GM21529 (cell line): ENCODE results near the gene CEACAM1.
A peak's percentile ranks its signal among the peaks of the same experiment; 100 is the strongest.
"Not testable (repeated sequence)": the region's sequence is repeated elsewhere in the genome, so short reads cannot be mapped to it uniquely, and the experiment has no call there.

Experiments
- ATAC-seq: cut with Tn5 transposase; IDR thresholded peaks from one replicate; pipeline ENCODE4 v1.9.1; 2021; ENCODE audit not compliant: unreplicated experiment

CEACAM1 gene

DNA sequence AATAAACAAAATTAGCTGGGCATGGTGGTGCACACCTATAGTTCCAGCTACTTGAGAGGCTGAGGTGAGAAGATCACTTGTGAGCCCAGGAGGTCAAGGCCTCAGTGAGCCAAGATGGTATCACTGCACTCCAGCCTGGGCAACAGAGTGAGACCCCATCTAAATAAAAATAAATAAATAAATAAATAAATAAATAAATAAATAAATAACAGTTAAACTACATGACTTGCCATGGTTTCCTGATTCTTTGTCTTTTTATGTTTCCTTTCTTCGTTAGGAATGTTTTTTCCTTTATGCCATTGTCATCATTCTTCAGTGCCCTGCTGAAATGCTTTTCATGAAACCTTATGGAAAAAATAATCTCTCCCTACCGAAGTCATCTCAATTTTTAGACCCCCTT is 50.3 kb downstream of the CEACAM1 start:
- no peak for ATAC-seq

GRCh38 chr19:42477117-42477516 is 51.2 kb downstream of the CEACAM1 start:
- no peak for ATAC-seq

GRCh38 chr19:42475366-42475765 is 52.9 kb downstream of the CEACAM1 start:
- ATAC-seq = no peak

GRCh38 chr19:42474743-42475142 is 53.5 kb downstream of the CEACAM1 start:
- ATAC-seq = no peak

- ATAC-seq = no peak
Observed at GRCh38 chr19:42473686-42474085, 54.6 kb downstream of the CEACAM1 start.

DNA sequence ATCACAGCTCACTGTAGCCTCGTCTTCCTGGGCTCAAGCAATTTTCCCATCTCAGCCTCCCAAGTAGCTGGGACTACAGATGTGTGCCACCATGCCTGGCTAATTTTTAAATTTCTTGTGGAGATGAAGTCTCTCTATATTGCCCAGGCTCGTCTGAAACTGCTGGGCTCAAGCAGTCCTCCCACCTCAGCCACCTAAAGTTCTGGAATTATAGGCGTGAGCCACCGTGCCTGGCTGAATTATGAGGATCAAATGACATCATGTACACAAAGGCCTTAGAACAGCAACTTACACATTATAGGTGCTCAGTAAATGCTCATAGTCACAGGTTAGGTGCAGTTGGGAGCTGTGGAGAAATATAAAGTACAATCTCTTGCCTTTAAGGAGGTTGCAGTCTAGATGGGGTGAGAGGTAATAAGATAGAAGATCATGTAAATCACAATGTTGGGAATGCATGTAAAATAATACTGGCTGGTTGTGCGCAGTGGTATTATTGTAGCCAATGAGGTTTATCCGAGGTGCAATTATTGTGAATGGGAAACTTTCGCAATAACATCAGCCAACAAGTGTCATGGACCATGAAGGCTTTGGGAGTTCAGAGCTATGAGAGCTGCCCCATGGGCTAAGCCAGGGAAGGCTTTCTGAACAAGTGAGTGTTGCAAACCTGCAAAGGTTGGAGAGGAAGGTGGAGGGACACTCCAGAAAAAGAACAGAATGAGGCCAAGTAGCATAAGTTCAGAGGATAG is 55.7 kb downstream of the CEACAM1 start:
- no peak for ATAC-seq

DNA sequence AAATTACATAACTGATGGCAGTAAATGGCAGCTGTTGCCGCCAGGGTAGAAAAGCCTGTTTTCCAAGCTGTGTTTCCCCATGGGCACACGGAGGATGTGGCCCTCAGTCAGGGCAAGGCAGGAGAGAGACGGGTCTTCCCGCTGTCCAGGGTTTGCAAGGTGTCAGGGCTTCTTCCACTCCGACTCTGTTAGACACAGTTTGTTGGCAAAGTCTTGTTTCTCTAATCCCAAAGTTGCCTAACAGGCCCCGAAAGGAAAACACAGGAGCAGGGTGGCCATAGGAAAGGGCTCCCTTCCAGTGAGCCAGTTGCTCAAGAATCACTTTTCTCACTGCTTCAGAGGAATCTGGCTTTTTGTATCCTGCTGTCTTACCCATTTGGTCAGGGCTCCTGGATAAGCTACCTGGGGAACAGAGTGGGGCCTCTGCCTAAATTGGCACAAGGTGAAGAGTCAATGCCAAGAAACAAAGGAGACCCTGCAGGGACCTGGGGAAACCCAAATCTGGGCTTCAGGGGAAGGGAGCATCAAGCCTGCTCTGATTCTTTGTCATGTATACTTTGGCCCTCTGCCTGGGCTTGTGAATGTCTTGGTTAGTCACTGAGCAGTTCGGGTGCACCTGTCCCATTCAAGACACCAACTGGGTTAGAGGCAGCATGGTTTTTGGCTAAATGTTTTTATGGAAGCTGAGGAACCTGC is 56.6 kb downstream of the CEACAM1 start:
- no peak for ATAC-seq

DNA sequence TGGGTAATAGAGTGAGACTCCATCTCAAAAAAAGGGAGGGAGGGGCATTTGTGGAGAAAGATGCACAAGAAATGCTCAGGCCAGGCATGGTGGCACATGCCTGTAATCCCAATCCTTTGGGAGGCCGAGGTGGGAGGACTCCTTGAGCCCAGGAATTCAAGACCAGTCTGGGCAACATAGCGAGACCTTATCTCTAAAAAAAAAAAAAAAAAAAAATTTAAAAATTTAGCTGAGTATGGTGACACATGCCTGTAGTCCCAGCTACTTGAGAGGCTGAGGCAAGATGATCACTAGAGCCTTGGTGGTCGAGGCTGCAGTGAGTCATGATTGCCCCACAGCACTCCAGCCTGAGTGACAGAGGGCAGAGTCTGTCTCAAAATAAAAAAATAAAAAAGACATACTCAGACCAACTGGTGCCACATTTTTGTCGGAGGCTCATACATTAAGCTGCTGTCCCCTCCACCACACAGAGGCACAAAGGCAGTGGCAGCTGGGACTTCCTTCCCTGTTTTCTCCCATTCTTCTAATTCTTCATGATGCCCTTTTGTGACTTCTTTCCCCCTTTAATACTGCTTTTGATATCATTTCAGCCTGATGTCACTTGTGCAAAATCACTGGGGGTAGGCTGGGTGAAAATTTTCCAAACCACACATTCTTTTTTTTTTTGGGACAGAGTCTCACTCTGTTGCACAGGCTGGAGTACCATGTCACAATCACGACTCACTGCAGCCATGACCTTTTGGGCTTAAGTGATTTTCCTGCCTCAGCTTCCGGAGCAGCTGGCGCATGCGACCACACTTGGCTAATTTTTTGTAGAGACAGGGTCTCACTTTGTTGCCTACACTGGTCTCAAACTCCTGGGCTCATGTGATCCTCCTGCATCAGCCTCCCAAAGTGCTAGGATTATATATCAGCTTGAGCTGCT is 58.7 kb downstream of the CEACAM1 start:
- no peak for ATAC-seq

GRCh38 chr19:42468273-42468796 is 59.9 kb downstream of the CEACAM1 start:
- ATAC-seq = no peak

DNA sequence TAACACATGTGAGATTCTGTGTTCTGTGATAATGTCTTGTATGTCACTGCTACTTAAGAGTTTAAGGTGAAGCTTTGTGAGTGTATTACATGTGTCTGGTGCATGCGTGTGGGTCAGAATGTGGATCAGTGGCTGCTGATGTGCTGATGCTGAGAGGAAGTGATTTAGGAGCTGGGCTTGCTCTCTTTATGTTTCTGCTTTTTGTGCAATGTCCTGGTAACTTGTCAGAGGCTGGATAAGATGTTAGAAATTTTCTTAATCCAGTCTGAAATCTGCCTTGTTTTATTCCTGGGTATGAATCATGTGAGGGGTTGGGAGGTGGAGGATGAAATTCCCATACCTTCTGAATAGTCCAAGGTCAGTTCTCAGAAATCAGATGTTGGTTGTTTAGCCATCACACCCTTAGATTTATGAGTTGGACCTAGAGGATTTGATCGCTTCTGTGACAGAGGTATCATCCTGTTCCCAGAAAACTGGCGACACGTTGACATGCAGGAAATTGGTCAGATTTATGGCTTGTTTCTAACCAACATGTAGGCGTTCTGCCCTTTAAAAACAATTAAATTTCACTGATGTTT is 61.0 kb downstream of the CEACAM1 start:
- no peak for ATAC-seq

DNA sequence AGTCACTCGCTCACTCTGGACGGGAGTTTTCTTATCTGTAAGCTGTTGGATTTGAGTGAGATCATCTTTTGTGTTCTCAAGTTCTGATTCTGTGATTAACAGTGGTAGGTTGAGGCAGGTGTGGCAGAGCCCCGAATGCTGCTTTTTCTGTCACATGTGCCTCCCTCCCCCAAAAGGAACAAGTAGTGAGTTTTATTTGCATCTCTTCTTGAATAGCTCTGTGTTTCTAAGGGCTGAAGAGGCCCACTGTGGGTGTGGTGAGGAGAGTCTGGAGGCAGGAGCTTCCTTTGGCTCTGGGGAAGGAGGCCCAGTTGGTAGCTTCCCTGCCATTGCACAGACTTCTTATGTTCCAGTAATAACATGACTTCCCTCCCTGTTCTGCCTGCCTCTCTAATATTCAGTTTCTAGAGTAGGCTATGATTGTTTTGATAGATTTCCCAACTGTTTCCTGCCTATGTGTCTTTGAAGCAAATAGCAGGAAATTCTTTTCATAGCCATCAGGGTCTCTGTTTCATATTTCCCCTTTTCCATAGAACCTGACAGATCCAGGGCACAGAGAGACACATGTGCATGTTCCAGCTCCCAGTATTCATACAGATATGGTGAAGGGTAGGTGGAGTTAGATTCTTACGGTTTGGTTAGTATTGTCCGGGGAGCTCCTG is 61.6 kb downstream of the CEACAM1 start:
- no peak for ATAC-seq

DNA sequence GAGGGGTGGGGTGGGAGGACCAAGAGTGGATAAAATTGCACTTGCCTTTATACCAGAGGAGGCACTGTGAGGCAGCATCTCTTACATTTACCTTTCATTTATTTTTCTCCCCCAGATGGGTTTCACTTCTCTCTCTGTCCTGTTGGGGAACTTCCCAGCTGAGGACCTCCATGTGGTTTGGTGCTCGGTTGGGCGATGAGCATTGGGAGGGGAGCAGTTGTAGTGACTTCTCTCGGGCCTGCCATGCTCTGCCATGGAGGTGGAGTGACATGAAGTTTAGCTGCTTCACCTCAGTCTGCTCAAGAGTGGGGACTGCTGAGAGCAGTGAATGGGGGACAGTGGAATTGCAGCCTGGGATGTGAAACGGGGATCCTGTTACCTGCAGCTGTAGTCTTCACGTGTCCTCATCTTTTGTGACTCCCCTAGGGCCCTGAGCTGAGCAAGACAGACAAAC is 62.4 kb downstream of the CEACAM1 start:
- peak; percentile 72 for ATAC-seq

- no peak for ATAC-seq
Observed at GRCh38 chr19:42461700-42462324, 66.5 kb downstream of the CEACAM1 start.

DNA sequence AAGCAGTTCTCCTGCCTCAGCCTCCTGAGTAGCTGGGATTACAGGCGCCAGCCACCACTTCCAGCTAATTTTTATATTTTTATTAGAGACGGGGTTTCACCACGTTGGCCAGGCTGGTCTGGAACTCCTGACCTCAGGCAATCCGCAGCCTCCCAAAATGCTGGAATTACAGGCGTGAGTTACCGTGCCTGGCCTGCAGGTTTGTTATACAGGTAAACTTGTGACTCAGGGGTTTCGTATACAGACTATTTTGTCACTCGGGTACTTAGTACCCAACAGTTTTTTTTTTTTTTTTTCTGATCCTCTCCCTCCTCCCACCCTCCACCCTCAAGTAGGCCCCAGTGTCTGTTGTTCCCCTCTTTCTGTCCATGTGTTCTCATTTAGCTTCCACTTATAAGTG is 67.0 kb downstream of the CEACAM1 start:
- ATAC-seq = not testable (repeated sequence)

DNA sequence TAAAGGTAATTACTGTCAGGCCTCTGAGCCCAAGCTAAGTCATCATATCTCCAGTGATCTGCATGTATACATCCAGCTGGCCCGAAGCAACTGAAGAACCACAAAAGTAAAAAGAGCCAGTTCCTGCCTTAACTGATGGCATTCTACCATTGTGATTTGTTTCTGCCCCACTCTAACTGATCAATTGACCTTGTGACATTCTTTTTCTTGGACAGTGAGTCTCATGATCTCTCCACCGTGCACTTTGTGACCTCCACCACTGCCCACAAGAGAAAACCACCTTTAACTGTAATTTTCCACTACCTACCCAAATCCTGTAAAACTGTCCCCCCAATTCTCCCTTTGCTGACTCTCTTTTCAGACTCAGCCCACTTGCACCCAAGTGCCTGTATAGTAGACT is 68.4 kb downstream of the CEACAM1 start:
- ATAC-seq = no peak
